ENCODE measurements around the gene N4BP2. TPM values are rescaled to one million over a fixed set of nuclear protein-coding genes. Genes with fewer than 3 reads are reported as not detected.
"Not testable (repeated sequence)": the region's sequence is repeated elsewhere in the genome, so short reads cannot be mapped to it uniquely, and the experiment has no call there.

The N4BP2 gene
- total RNA-seq, 2 experiments from 2014 or later: 31.9 to 33.5 TPM

DNA sequence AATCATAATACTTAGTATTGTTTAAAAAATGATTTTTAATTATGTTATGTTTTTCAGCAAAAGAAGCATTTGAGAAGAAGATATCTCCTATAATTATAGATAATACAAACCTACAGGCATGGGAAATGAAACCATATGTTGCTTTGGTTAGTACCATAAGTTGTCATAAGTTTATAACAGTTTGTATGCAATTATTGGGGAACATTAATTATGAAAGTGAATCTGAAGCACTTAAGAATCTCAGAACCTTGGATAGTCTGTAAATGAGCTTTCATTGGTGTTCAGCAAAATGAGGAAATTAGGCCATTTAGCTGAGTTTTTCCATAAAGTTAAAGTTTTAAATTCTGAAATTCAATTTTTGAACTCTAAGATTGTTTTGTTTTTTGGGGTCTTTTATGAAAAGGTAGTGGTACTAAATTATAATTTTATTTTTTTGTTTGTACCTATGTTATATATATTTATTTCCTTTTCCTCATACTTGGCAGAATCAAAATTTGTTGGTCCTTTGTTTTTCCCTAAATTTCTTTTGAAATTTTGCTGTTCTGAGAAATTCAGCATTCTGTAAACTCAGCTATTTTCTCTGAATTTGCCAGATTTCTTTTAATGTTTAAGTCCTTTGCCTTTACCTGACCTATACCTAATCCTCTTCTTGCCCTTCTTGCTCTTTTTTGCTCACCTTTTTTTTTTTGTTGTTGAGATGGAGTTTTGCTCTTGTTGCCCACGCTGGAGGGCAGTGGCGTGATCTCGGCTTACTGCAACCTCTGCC is 55.6 kb downstream of the N4BP2 start:
- POLR2A ChIA-PET: interaction anchor here (0.7 kb wide), 1 partner anchor 36 kb away, joined by 3 read pairs; no protein-coding TSS in a partner anchor
- H3K27ac Mint-ChIP-seq: no peak overlapping the region

DNA sequence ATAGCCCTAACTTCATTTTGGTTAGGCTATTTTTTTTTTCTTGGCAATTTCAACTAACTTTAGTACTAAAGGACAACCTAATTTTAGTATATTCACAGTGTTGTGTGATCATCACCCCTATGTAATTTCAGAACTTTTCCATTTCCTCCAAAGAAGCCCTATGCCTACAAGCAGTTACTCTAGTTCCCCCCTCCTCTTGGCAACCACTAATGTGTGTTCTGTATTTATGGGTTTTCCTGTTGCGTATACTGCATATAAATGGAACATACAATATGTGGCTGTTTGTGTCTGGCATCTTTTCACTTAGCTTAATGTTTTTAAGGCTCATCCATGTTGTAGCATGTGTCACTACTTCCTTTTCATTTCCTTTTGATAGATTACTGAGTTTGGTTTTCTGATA is 57.6 kb downstream of the N4BP2 start:
- no peak overlapping the region for H3K27ac Mint-ChIP-seq
- H3K4me1 Mint-ChIP-seq: peaks cover 2% of the 10 kb centered on the region
- H3K9me3 Mint-ChIP-seq: no peaks in the 10 kb centered on the region
- peaks cover 24% of the 10 kb centered on the region for H3K36me3 Mint-ChIP-seq
- POLR2A ChIA-PET: no interaction called here
- ATAC-seq (ENCODE audit: low read depth) (no peak), DNase-seq (no peak)
- no peaks in the 10 kb centered on the region for H3K27me3 Mint-ChIP-seq
- no peak overlapping the region for H3K4me3 Mint-ChIP-seq

More for the DNA sequence above, 55.6 kb downstream of the N4BP2 start:
- Mint-ChIP-seq H3K36me3 (peaks cover 17% of the 10 kb centered on the region), H3K4me1 (peaks cover 2% of the 10 kb centered on the region), H3K4me3 (no peak overlapping the region), H3K9me3 (no peaks in the 10 kb centered on the region), H3K27me3 (no peaks in the 10 kb centered on the region)
- DNase-seq: no peak
- no peak for ATAC-seq (ENCODE audit: low read depth)

DNA sequence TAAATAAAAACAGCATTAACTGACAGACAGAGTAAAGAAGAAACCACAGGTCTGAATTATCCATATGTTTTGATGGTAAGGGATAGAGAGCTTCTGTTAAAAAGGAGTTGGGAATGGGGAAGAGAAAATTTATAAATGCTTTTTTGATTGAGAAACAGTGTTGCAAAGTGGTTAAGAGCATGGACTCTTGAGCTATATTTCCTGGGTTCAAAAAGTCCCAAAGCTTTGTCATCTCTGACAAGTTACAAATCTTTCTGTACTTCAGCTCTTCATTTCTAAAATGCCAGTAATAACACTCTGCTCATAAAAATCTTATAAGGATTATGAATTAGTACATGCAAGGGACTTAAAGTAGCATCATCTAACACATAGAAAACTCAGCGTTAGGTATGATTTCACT is 62.2 kb downstream of the N4BP2 start:
- POLR2A ChIA-PET: no interaction called here
- no peak overlapping the region for H3K27ac Mint-ChIP-seq
- ATAC-seq (ENCODE audit: low read depth): no peak
- H3K9me3 Mint-ChIP-seq: no peaks in the 10 kb centered on the region
- no peaks in the 10 kb centered on the region for H3K27me3 Mint-ChIP-seq
- H3K4me1 Mint-ChIP-seq: peaks cover 16% of the 10 kb centered on the region
- no peak for DNase-seq
- no peak overlapping the region for H3K4me3 Mint-ChIP-seq
- H3K36me3 Mint-ChIP-seq: peaks cover 29% of the 10 kb centered on the region

DNA sequence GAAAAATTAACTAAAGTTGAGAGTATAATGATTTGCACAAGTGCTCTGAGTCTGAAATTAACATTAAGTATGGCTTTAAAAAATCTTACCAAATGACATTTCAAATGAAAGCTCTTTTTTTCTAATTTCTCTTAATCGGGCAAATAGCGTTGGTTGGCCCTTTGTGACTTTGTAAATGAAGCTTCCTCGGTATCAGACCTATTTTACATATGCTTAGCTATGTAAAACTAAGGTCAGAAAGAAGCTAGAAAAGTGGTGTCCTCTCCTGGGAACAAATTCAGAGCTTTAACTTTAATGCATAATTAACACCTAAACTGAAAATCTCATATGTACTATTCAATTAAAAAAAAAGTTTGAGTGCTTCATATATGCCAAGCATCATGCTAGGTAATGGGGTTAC is 62.7 kb downstream of the N4BP2 start:
- no peak overlapping the region for H3K27ac Mint-ChIP-seq
- no peaks in the 10 kb centered on the region for H3K27me3 Mint-ChIP-seq
- H3K4me1 Mint-ChIP-seq: peaks cover 14% of the 10 kb centered on the region
- POLR2A ChIA-PET: no interaction called here
- no peak for DNase-seq
- no peak overlapping the region for H3K4me3 Mint-ChIP-seq
- H3K36me3 Mint-ChIP-seq: peaks cover 28% of the 10 kb centered on the region
- no peaks in the 10 kb centered on the region for H3K9me3 Mint-ChIP-seq
- ATAC-seq (ENCODE audit: low read depth): no peak

DNA sequence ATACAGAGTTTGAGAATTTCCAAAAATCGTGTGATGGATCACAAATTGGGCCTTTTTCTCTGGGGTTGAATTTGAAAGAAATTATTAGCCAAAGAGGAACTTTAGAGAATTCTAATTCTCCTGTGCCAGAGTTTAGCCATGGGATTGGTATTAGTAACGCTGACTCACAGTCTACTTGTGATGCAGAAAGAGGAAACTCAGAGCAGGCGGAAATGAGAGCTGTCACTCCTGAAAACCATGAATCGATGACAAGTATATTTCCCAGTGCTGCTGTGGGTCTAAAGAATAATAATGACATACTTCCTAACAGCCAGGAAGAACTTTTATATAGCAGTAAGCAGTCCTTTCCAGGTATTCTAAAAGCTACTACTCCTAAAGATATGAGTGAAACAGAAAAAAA is 64.9 kb downstream of the N4BP2 start:
- H3K4me3 Mint-ChIP-seq: peak overlapping the region; percentile 35
- POLR2A ChIA-PET: interaction anchor here (0.6 kb wide), 1 partner anchor 49 kb away, joined by 3 read pairs; no protein-coding TSS in a partner anchor
- peak overlapping the region; percentile 46 for H3K27ac Mint-ChIP-seq
- peak; percentile 40 for ATAC-seq (ENCODE audit: low read depth)
- H3K36me3 Mint-ChIP-seq: peaks cover 26% of the 10 kb centered on the region
- peaks cover 20% of the 10 kb centered on the region for H3K4me1 Mint-ChIP-seq
- H3K27me3 Mint-ChIP-seq: no peaks in the 10 kb centered on the region
- H3K9me3 Mint-ChIP-seq: no peaks in the 10 kb centered on the region
- no peak for DNase-seq

DNA sequence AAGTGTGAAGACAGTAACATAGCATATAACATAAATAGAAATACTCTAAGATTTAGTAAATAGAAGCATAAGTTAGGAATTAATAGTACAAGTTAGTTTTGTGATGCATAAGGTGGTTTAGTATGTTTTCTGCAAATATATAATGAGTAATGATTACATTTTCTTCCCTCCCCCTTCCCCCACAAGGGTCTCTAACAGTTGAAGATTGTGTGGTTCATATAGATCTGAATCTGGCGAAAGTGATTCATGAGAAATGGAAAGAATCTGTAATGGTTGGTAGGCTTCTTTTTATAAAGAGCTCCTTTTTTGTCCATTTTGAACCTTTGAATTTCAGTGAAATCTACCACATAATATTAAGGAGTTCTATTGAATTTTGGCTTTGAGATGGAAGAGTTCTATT is 66.3 kb downstream of the N4BP2 start:
- Mint-ChIP-seq H3K36me3 (peaks cover 23% of the 10 kb centered on the region), H3K9me3 (no peaks in the 10 kb centered on the region), H3K27ac (no peak overlapping the region), H3K27me3 (no peaks in the 10 kb centered on the region), H3K4me1 (peaks cover 20% of the 10 kb centered on the region), H3K4me3 (no peak overlapping the region)
- POLR2A ChIA-PET: interaction anchor here (1.0 kb wide), 1 partner anchor 67 kb away, joined by 4 read pairs; the partner anchor contains the start of gene N4BP2
- no peak for DNase-seq
- ATAC-seq (ENCODE audit: low read depth): no peak

DNA sequence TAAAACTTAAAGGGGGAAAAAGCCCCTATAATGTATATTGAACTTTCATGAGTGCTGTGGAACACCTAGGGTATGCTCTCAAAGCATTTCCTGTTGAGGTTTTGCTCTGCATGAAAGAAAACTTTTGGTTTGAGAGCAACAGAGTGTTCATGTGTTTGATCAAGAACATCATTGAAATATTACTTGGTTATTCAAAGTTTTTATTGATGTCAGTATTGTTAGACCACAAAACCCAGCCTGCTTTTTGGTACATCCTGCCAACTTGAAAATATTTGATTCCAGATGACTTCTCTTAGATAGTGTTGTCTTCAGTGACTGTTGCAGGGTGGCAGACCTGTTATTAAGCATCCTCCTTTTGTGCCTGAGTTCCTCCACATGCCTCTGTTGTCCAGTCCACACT is 68.0 kb downstream of the N4BP2 start:
- Mint-ChIP-seq H3K4me1 (peaks cover 20% of the 10 kb centered on the region), H3K36me3 (peaks cover 20% of the 10 kb centered on the region), H3K9me3 (no peaks in the 10 kb centered on the region), H3K27me3 (no peaks in the 10 kb centered on the region), H3K4me3 (no peak overlapping the region), H3K27ac (peak overlapping the region; percentile 81)
- DNase-seq: no peak
- peak; percentile 88 for ATAC-seq (ENCODE audit: low read depth)
- POLR2A ChIA-PET: no interaction called here

DNA sequence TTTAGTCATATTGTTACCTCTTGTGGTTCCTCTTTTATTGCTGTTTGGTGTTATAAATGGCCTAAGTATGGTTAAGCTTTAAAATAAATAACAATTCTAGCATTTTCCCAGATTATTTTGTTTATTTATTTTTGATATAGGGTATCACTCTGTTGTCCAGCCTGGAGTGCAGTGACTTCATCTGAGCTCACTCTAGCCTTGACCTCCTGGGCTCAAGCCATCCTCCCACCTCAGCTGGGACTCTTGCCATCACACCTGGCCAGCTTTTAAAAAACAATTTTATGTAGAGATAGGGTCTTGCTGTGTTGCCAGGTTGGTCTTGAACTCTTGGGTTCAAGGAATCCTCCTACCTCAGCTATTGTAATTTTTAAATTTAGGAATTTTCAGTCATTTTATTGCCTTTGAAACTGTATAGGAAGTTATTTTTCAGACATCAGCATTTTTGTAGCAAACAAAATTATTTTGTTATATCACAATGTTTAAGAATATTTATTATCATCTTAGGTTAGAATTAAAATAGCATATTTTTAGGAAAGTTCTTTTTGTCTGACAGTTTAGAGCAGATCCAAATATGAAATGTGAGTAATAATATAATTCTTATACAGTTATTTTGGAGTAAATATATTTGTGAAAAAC is 73.9 kb downstream of the N4BP2 start:
- H3K27ac Mint-ChIP-seq: no peak overlapping the region
- H3K4me3 Mint-ChIP-seq: no peak overlapping the region
- DNase-seq (no peak), ATAC-seq (ENCODE audit: low read depth) (no peak)
- H3K9me3 Mint-ChIP-seq: no peaks in the 10 kb centered on the region
- peaks cover 20% of the 10 kb centered on the region for H3K36me3 Mint-ChIP-seq
- no peaks in the 10 kb centered on the region for H3K4me1 Mint-ChIP-seq
- POLR2A ChIA-PET: interaction anchor here (1.3 kb wide), 1 partner anchor 69 kb away, joined by 7 read pairs; no protein-coding TSS in a partner anchor
- no peaks in the 10 kb centered on the region for H3K27me3 Mint-ChIP-seq

DNA sequence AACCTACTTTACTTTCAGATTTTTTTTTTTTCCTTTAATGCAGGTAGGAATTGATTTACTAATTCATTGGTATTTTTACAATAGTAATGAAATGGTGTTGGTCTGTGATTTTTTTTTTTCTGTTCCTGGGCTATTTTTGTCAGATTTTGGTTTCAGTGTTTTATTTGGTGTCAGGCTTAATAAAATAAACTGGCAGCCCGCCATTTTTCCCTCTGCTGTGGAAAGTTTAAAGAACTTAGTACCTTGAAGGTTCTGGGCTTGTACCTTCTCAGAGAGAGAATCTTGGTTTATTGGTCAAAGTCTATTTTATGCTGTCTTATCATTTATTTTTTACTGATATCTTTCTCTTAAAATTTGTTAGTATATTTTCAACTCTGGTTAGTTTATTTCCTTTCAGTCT is 76.2 kb downstream of the N4BP2 start:
- no peaks in the 10 kb centered on the region for H3K9me3 Mint-ChIP-seq
- no peak overlapping the region for H3K27ac Mint-ChIP-seq
- no peak for ATAC-seq (ENCODE audit: low read depth)
- DNase-seq: no peak
- peaks cover 5% of the 10 kb centered on the region for H3K4me1 Mint-ChIP-seq
- H3K36me3 Mint-ChIP-seq: peaks cover 40% of the 10 kb centered on the region
- H3K4me3 Mint-ChIP-seq: no peak overlapping the region
- POLR2A ChIA-PET: interaction anchor here (0.5 kb wide), 1 partner anchor 80 kb away, joined by 3 read pairs; no protein-coding TSS in a partner anchor
- H3K27me3 Mint-ChIP-seq: no peaks in the 10 kb centered on the region

DNA sequence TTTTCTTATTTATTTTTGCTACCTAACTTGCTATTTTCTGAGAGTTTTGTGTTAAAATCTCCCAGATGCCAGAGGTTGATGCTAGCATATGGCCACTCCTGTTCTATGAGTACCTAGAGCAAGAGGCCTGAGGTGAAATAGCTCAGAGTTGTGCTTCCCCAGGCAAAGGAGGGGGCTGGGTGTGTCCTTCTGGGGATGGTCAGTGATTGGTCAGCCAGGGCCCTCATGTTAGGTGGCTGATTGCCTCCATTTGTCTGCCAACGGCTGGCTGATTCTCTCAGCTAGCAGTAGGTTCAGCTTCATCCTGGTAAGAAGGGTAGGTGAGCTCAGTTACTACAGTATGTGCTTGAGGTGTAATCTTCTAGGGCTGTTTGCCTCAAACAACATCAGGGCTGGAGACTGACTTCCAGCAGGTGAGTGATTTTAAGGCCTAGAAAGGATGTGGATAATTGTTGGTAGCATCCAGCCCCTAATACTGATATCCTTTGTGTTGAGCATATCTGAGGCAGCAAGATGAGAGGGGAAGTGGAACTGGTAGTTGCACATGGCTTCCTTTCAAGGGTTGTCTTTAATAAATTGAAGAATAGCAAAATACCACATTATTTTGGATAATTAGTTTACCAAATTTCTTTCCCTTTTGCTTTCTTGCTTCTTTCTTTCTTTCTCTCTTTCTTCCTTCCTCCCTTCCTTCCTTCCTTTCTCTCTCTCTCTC is 77.7 kb downstream of the N4BP2 start:
- no peak overlapping the region for H3K4me3 Mint-ChIP-seq
- ATAC-seq (ENCODE audit: low read depth): no peak
- H3K9me3 Mint-ChIP-seq: no peaks in the 10 kb centered on the region
- H3K36me3 Mint-ChIP-seq: peaks cover 46% of the 10 kb centered on the region
- POLR2A ChIA-PET: no interaction called here
- DNase-seq: no peak
- H3K4me1 Mint-ChIP-seq: peaks cover 8% of the 10 kb centered on the region
- no peak overlapping the region for H3K27ac Mint-ChIP-seq
- no peaks in the 10 kb centered on the region for H3K27me3 Mint-ChIP-seq

DNA sequence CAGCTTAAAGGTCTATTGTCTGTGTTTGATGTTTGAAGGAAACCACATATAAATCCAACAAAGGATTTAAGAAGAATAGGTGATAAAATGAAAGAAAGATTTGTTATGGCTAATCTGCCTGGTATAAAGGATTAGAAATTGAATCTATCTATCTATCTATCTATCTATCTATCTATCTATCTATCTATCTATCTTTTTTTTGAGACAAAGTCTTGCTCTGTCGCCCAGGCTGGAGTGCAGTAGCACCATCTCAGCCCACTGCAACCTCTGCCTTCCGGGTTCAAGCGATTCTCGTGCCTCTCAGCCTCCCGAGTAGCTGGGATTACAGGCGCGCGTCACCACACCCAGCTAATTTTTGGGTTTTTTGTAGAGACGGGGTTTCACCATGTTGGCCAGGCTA is 79.6 kb downstream of the N4BP2 start:
- POLR2A ChIA-PET, H3K9me3 Mint-ChIP-seq: not testable (repeated sequence)

DNA sequence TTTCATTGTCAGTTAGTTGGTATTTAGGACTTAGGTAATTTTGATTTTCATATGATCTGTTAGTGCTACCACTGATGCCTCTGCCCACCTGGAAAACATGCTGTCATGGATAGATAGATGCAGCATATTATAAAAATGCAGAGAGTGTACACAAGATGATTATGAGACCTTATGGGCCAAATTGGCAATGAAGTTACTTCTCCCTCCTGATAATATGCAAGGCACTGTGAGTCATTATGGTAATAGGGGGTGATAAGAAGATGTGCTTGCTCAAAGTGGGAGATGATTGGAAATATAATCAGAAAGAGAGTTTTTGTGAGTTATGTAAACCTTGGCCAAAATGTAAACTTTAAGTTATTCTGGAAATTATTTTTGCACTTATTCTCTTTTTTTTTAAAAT is 83.5 kb downstream of the N4BP2 start:
- DNase-seq: no peak
- H3K4me1 Mint-ChIP-seq: peaks cover 10% of the 10 kb centered on the region
- no peaks in the 10 kb centered on the region for H3K27me3 Mint-ChIP-seq
- H3K9me3 Mint-ChIP-seq: no peaks in the 10 kb centered on the region
- peaks cover 53% of the 10 kb centered on the region for H3K36me3 Mint-ChIP-seq
- POLR2A ChIA-PET: no interaction called here
- no peak overlapping the region for H3K4me3 Mint-ChIP-seq
- no peak for ATAC-seq (ENCODE audit: low read depth)
- no peak overlapping the region for H3K27ac Mint-ChIP-seq

More for the DNA sequence above, 79.6 kb downstream of the N4BP2 start:
- H3K27me3 Mint-ChIP-seq; ATAC-seq (ENCODE audit: low read depth); H3K4me1 Mint-ChIP-seq; H3K4me3 Mint-ChIP-seq; DNase-seq; H3K27ac Mint-ChIP-seq: not testable (repeated sequence)
- H3K36me3 Mint-ChIP-seq: peaks cover 47% of the 10 kb centered on the region

DNA sequence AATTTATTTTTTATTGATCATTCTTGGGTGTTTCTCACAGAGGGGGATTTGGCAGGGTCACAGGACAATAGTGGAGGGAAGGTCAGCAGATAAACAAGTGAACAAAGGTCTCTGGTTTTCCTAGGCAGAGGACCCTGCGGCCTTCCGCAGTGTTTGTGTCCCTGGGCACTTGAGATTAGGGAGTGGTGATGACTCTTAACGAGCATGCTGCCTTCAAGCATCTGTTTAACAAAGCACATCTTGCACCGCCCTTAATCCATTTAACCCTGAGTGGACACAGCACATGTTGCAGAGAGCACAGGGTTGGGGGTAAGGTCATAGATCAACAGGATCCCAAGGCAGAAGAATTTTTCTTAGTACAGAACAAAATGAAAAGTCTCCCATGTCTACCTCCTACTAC is 83.9 kb downstream of the N4BP2 start:
- H3K4me3 Mint-ChIP-seq; ATAC-seq (ENCODE audit: low read depth); POLR2A ChIA-PET; H3K4me1 Mint-ChIP-seq; DNase-seq; H3K27me3 Mint-ChIP-seq; H3K9me3 Mint-ChIP-seq; H3K27ac Mint-ChIP-seq: not testable (repeated sequence)
- peaks cover 50% of the 10 kb centered on the region for H3K36me3 Mint-ChIP-seq

All from activated naive CD8-positive, alpha-beta T cell treated with anti-CD3 and anti-CD28 coated beads, Interleukin-2, amount 10 ng/mL, durations not matched to agents 7 days and 5 days (primary cell).